Panc1 (cell line): ENCODE results near the gene TARS2.

ENCODE experiments used
- CTCF ChIP-seq: fragments of 450-650 bp; IDR thresholded peaks from 2 replicates; pipeline ENCODE4 v1.5.1; 2017; ENCODE audit warnings: mild to moderate bottlenecking
- SIN3A ChIP-seq: IDR thresholded peaks from 2 replicates; pipeline ENCODE4 v1.6.1; 2012; ENCODE audit warnings: low read depth, mild to moderate bottlenecking, low read length, moderate library complexity, borderline replicate concordance; ENCODE audit not compliant: insufficient read depth
- TCF7L2 ChIP-seq: IDR thresholded peaks from 2 replicates; pipeline ENCODE4 v1.6.1; 2011; ENCODE audit warnings: mild to moderate bottlenecking, low read depth, low read length, inconsistent platforms

GRCh38 chr1:150507912-150508864, 21.0 kb downstream of the TARS2 start, which contains the start of gene ECM1:
- TF ChIP-seq CTCF (no peak), SIN3A (no peak), TCF7L2 (no peak)
